Lower leg skin (tissue), 3 donors: ENCODE results near the gene BCL7B.

Experiments
- CTCF ChIP-seq, 3 donors: fragments of 450-650 bp; IDR thresholded peaks; one replicate each; pipeline ENCODE4 v1.5.1; 2016; ENCODE audit warnings: antibody characterized with exemption in 3 of 3, mild to moderate bottlenecking in 3 of 3, moderate library complexity in 2 of 3
- POLR2A ChIP-seq, 2 donors: fragments of 450-650 bp; IDR thresholded peaks; one replicate each; pipeline ENCODE4 v1.6.1; 2016 to 2017; ENCODE audit warnings: antibody characterized with exemption in 2 of 2, mild to moderate bottlenecking in 1 of 2, moderate library complexity in 1 of 2

GRCh38 chr7:73544678-73545077 is 12.8 kb downstream of the BCL7B start:
- TF ChIP-seq CTCF (IDR thresholded peaks at IDR 0.05) = no peak
- no peak for TF ChIP-seq POLR2A (IDR thresholded peaks at IDR 0.05)
